Ovary (tissue), 3 donors: ENCODE data around the gene ELAVL1.
"Not testable (repeated sequence)": the region's sequence is repeated elsewhere in the genome, so short reads cannot be mapped to it uniquely, and the experiment has no call there.

Experiments used
- EP300 ChIP-seq: sonication (generic); formaldehyde crosslinking; IDR thresholded peaks from one replicate; pipeline ENCODE4 v1.6.1; 2017; ENCODE audit warnings: antibody characterized with exemption
- POLR2A ChIP-seq: fragments of 450-650 bp; IDR thresholded peaks from one replicate; pipeline ENCODE4 v1.6.1; 2017; ENCODE audit warnings: antibody characterized with exemption, mild to moderate bottlenecking, moderate library complexity
- TF ChIP-seq, protein P1 (sequence below), 3 donors: fragments of 450-650 bp in 2 of 3; fragments of 200-600 bp in 1 of 3; IDR thresholded peaks; one replicate each; pipeline versions ENCODE4 v1.5.1 to v1.8.0; 2016 to 2022; ENCODE audit warnings: antibody characterized with exemption in 3 of 3, mild to moderate bottlenecking in 1 of 3
- donor health status: DM: no; HTN: no; CAD: no.

DNA sequence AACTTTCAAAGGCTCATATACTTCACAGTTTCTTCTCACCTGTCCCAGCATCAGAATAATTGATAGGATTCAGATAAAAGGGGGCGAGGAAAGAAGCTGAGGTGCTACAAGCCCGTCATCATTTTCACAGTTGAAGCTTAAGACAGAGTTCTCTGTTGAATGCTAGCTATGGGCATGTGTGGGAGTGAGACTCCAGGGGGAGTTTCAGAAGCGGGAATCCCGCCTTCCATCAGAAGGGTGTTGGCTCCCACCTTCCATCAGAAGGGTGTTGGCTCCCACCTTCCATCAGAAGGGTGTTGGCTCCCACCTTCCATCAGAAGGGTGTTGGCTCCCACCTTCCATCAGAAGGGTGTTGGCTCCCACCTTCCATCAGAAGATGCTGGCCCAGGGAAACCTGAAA lies 44.4 kb downstream of the ELAVL1 start:
- TF ChIP-seq, protein P1, sequence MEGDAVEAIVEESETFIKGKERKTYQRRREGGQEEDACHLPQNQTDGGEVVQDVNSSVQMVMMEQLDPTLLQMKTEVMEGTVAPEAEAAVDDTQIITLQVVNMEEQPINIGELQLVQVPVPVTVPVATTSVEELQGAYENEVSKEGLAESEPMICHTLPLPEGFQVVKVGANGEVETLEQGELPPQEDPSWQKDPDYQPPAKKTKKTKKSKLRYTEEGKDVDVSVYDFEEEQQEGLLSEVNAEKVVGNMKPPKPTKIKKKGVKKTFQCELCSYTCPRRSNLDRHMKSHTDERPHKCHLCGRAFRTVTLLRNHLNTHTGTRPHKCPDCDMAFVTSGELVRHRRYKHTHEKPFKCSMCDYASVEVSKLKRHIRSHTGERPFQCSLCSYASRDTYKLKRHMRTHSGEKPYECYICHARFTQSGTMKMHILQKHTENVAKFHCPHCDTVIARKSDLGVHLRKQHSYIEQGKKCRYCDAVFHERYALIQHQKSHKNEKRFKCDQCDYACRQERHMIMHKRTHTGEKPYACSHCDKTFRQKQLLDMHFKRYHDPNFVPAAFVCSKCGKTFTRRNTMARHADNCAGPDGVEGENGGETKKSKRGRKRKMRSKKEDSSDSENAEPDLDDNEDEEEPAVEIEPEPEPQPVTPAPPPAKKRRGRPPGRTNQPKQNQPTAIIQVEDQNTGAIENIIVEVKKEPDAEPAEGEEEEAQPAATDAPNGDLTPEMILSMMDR (IDR thresholded peaks at IDR 0.05): not testable (repeated sequence)
- not testable (repeated sequence) for TF ChIP-seq EP300, POLR2A
